ENCODE measurements around the gene TANC1. TPM values are rescaled to one million over a fixed set of nuclear protein-coding genes. Genes with fewer than 3 reads are reported as not detected.
"Not testable (repeated sequence)": the region's sequence is repeated elsewhere in the genome, so short reads cannot be mapped to it uniquely, and the experiment has no call there.

TANC1 gene
- polyA plus RNA-seq, 3 donors: 52.9 to 73.7 (median 54.5) TPM

- no peak for DNase-seq (ENCODE audit: extremely low read depth in 1 of 11, low read depth in 9 of 11, low spot score in 4 of 11)
These were observed 171.8 kb downstream of the TANC1 start for GRCh38 chr2:159140070-159140769.

GRCh38 chr2:159140821-159141220 is 172.4 kb downstream of the TANC1 start:
- DNase-seq (ENCODE audit: extremely low read depth in 1 of 11, low read depth in 9 of 11, low spot score in 4 of 11): not testable (repeated sequence)

- no peak for DNase-seq (ENCODE audit: extremely low read depth in 1 of 11, low read depth in 9 of 11, low spot score in 4 of 11)
These were observed 176.6 kb downstream of the TANC1 start for GRCh38 chr2:159144776-159145614.

- no peak for DNase-seq (ENCODE audit: extremely low read depth in 1 of 11, low read depth in 9 of 11, low spot score in 4 of 11)
These were observed 177.4 kb downstream of the TANC1 start for GRCh38 chr2:159145745-159146354.

DNA sequence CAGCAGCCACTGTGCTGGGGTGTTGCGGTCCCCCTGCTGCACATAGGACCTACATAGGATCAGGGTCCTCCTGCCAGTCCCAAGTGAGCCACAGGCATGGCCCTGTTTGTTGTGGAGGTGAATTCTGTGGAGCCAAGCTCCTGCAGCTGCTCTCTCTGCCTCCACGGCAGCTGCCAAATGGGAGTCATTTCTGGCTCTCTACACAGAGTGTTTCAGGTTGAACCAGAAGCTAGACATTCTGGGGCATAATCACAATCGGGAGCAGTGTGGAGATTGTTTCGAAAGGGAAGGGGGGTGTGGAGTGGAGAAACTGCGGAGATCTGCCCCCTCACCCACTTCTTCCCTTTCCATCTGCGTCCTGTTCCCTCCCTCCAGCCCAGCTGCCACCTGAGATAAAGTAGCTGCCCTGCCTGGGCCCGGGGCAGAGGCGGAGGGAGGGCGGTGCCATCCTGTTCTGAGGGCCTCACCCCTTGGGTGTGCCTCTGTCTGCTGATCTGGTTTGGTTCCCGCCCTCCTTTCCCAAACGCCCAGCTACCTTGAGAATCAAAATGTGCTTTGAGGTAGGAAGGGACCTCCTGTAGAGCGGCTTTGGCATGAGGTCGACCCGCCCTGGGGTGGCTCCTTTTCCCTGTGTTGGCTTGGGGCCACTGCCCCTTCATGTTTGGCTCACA is 178.7 kb downstream of the TANC1 start:
- DNase-seq (ENCODE audit: extremely low read depth in 1 of 11, low read depth in 9 of 11, low spot score in 4 of 11): no peak

DNA sequence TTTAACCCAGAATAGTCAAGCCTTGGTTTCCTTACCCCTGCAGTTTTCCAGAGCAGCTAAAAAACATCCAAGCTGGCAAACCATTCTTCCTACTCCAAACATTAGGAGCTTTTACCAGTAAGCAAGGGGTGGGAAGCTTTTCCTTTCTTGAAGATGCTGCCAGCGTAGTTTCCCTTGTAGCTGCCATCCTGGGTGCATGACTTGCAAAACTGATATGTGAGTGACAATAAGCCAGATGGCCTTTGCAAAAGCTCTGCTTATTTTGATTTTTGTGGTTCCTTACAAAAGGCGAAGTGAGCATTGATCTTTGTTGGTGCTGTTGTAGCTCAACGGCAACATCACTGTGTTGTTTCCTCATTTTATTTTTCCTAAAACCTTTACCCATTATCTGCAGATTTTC is 179.2 kb downstream of the TANC1 start:
- no peak for DNase-seq (ENCODE audit: extremely low read depth in 1 of 11, low read depth in 9 of 11, low spot score in 4 of 11)

- no peak for DNase-seq (ENCODE audit: extremely low read depth in 1 of 11, low read depth in 9 of 11, low spot score in 4 of 11)
These were observed 180.5 kb downstream of the TANC1 start for GRCh38 chr2:159148901-159149300.

DNA sequence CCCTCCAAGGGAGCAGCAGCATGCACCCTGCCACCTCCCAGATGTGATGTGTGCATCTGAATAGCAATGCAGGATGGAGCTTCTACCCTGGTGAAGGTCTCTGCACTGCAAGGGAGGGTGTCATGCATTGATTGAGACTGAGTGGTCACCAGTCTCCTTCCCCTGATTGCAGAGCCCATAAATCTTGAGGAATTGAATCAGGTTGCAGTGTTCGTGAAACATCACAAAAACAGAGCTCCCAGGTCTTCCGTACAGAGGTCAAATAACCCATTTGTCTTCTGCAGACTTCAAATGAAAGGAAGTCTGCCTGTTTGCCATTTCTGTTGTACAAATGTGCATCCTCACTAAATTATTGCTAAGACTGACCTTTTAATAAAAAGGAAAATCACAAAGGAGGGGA is 181.3 kb downstream of the TANC1 start:
- no peak for DNase-seq (ENCODE audit: extremely low read depth in 1 of 11, low read depth in 9 of 11, low spot score in 4 of 11)

GRCh38 chr2:159150280-159150746 is 181.9 kb downstream of the TANC1 start:
- DNase-seq (ENCODE audit: extremely low read depth in 1 of 11, low read depth in 9 of 11, low spot score in 4 of 11): no peak

DNA sequence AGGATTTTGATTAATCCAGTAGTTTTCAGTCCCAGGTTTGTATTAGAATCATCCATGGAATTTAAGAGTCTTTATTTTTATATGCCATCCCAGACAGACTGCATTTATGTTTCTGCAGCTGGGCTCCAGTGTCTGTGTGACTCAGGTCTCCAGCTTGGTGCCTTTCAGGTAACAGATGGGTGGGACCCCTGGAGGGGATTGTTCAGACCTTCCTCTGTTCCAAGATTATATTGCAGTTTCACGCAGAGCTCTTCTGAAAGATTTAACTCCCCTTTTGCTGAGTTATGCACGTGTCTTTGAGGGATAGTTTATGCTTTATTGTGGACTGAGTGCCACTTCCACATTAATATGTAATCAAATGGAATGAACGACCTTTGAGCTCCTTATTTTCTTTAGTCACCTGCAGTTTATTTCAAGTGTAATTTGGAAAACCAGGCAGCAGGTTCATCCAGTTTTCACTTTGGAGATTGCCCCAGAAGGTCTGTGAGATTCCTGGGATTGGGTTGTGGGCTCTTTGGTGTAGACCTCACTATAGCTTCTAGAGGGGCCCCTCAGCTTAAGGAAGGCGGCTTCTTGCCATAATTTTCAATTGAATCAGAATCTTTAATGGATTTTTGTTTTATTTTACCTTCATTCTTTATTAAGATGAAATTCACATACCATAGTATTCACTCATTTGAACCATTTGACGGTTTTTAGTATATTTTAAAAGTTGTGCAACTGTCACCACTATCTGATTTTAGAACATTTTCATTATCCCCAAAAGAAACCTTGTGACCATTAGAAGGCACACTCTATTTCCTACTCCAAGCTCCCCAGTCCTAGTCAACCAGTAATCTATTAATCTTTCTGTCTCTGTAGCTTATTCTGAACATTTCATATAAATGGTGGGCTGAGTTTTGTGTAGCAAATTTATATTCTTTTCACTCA is 183.0 kb downstream of the TANC1 start:
- no peak for DNase-seq (ENCODE audit: extremely low read depth in 1 of 11, low read depth in 9 of 11, low spot score in 4 of 11)

DNA sequence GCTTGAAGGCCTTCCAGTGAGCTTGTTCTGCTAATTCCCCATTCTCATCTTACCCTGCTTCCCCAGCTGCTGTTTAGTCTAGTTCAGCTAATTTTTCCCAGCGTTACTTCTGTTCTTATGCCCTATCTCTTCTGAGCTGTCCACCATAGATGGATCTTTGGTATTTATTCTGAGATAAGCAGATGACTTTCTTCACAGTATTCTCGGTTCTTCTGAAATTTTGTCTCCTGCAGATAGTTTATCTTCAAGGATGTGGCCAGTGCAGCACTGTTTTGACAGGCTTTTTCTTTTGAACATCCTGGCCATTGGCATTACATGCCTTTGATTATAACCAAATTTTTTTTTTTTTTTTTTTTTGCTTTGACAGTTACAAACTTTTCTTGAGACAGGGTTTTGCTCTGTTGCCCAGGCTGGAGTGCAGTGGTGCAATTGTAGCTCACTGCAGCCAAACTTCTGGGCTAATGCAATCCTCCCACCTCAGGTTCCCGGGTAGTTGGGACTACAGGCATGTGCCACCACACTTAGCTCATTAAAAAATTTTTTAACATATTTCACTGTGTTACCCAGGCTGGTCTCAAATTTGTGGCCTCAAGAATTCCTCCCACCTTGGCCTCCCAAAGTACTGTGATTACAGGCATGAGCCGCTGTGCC is 183.8 kb downstream of the TANC1 start:
- DNase-seq (ENCODE audit: extremely low read depth in 1 of 11, low read depth in 9 of 11, low spot score in 4 of 11): no peak

GRCh38 chr2:159153063-159153462 is 184.6 kb downstream of the TANC1 start:
- no peak for DNase-seq (ENCODE audit: extremely low read depth in 1 of 11, low read depth in 9 of 11, low spot score in 4 of 11)

- DNase-seq (ENCODE audit: extremely low read depth in 1 of 11, low read depth in 9 of 11, low spot score in 4 of 11): no peak
These were observed 185.0 kb downstream of the TANC1 start for GRCh38 chr2:159153463-159153862.

DNA sequence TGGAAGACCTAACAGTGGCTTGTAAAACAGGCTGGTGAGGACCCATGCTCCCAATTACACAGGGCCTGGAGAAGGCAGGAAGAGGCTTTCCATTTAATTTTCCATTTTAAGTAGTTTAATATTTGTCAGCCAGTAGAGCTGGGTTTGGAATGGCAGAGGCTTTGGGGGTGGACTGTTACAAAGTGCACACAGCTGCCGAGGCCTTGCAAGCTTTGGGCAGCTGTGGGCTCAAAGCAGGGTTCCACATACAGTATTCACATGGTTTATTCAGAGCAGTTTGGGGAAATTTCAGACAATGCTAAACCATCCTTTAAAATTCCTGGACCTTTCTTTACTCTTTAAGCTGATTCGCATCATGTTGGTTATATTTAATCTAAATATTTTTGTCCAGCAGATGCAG is 185.5 kb downstream of the TANC1 start:
- no peak for DNase-seq (ENCODE audit: extremely low read depth in 1 of 11, low read depth in 9 of 11, low spot score in 4 of 11)

GRCh38 chr2:159154366-159154765 is 185.9 kb downstream of the TANC1 start:
- DNase-seq (ENCODE audit: extremely low read depth in 1 of 11, low read depth in 9 of 11, low spot score in 4 of 11): no peak

DNA sequence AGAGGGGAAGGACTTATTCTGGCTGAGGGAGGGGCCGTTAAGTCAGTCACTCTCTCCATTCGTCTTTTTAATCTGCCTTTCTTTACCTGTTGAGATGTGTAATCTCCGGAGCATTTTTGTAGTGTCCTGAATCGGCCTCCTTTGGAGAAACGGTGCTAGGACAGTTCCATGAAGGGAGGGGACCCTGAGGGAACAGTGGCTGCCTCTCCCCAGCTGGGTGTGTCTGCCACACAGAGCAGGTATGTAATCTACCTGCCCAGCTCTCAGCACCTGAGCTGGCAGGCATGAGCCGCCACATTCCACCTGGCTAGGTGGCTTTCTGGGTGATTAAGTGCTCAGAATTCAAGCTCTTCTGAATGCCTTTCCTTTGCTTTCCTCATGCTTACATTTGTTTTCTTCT is 186.9 kb downstream of the TANC1 start:
- DNase-seq (ENCODE audit: extremely low read depth in 1 of 11, low read depth in 9 of 11, low spot score in 4 of 11): no peak

DNA sequence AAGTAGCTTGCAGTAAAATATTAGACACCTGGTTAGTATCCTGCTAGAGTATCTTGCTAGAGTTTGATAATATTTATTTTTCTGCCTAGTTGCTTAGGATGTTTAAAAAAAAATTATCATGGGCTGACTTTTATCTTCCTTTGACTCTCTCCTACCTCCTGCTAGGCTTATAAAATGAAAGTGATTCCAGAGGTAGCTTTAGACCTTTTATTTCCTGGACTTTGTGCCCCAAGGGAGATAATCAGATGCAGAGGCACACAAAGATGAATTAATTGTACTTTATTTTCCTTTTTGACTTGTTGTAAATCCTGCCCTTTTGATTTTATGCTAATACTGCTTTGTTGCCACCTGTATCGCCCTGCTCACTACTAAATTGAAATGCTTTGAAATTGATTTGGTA is 187.4 kb downstream of the TANC1 start:
- DNase-seq (ENCODE audit: extremely low read depth in 1 of 11, low read depth in 9 of 11, low spot score in 4 of 11): no peak

DNA sequence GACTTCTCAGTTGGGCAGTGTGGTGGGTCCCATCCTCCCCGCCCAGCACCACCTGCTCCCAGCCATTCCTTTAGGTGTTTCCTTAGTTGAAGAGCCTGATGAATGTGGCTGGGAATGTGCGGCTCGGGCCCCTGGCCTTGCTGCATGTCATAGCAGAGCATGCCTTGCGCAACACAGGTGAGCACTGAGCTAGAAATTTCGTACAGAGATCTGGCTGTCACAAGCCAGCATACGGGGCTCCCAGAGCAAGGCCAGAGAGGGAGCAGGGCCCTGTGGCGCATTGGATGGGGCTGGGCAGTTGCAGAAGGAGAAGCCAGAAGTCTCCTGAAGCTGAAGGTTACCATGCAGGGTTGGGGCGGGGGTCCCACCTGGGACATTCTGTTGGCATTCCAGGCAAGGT is 188.4 kb downstream of the TANC1 start:
- no peak for DNase-seq (ENCODE audit: extremely low read depth in 1 of 11, low read depth in 9 of 11, low spot score in 4 of 11)
